RWPE1 (cell line): ENCODE measurements around the gene MBD3L4.

Experiments used
- CTCF ChIA-PET: fragments of 350-600 bp; sonication (Branson Sonifier 250); formaldehyde crosslinking; extraction: SDS; loops from one replicate; lab custom pipeline; 2021; lab: Yijun Ruan, JAX
- POLR2A ChIA-PET: fragments of 400-600 bp; formaldehyde crosslinking; extraction: SDS; loops from one replicate; lab custom pipeline; 2020; ENCODE audit warnings: antibody characterized with exemption; ENCODE audit not compliant: low non-redundant PET; lab: Yijun Ruan, JAX
- DNase-seq: peaks from one replicate; pipeline ENCODE4 v3.0.0; 2012; ENCODE audit warnings: low spot score
- H3K27ac ChIP-seq: fragments of 450-650 bp; 2 replicates; pipeline ENCODE4 v1.5.1; 2017
- CTCF ChIP-seq: fragments of 450-650 bp; conservative IDR thresholded peaks from 2 replicates; pipeline ENCODE4 v1.5.1; 2017; ENCODE audit warnings: low read depth, mild to moderate bottlenecking

MBD3L4 gene

GRCh38 chr19:6988257-6988656 lies 51.7 kb downstream of the MBD3L4 start:
- TF ChIP-seq CTCF = no peak
- POLR2A ChIA-PET = no interaction called here
- H3K27ac ChIP-seq = no peak overlapping the region
- DNase-seq = no peak
- CTCF ChIA-PET = no interaction called here

DNA sequence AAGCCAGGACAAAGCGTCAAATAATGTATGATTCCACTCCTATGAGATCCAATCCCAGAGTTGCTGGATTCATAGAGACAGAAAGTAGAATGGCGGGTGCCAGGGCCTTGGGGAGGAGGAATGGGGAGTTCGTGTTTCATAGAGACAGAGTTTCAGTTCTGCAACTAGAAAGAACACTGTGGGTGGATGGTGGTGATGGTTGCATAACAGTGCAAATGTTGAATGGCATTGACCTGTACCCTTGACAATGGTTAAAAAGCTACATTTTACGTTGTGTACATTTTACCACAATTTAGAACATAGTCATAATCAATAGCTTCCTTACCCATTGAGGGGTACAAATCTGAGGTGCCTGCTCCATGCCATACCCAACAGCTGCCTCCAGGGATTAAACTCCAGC lies 52.1 kb downstream of the MBD3L4 start:
- POLR2A ChIA-PET = no interaction called here
- CTCF ChIA-PET = no interaction called here
- no peak for TF ChIP-seq CTCF
- H3K27ac ChIP-seq = no peak overlapping the region
- no peak for DNase-seq
